Stimulated activated CD4-positive, alpha-beta T cell treated with anti-CD3 and anti-CD28 coated beads, Interleukin-4, amount 100 ng/mL, for 24 hours (primary cell): ENCODE measurements around the gene ZG16.
"Not testable (repeated sequence)": the region's sequence is repeated elsewhere in the genome, so short reads cannot be mapped to it uniquely, and the experiment has no call there.

Experiments used
- DNase-seq: peaks from one replicate; pipeline ENCODE4 v3.0.0-alpha.2; 2020

The ZG16 gene

GRCh38 chr16:29753516-29753915 lies 24.5 kb upstream of the ZG16 start:
- no peak for DNase-seq

DNA sequence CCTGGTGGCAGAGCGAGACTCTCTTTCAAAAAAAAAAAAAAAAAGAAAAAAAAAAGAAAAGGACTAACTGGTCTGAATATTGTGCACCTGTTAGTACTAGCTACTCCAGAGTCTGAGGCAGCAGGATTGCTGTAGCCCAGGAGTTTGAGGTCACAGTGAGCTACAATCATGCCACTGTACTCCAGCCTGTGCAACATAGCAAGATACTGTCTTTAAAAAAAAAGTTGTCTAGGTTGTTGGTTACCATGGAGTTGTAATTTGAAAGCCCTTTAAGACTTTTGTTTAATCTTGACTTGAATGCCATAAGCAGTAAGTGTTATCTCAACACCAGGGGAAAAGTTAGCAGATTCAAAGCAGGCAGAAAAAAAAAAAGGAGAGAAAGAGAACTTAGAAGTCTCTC lies 21.4 kb upstream of the ZG16 start:
- DNase-seq, result no peak

- DNase-seq, result not testable (repeated sequence)
Measured at GRCh38 chr16:29757086-29757485, 21.0 kb upstream of the ZG16 start.

DNA sequence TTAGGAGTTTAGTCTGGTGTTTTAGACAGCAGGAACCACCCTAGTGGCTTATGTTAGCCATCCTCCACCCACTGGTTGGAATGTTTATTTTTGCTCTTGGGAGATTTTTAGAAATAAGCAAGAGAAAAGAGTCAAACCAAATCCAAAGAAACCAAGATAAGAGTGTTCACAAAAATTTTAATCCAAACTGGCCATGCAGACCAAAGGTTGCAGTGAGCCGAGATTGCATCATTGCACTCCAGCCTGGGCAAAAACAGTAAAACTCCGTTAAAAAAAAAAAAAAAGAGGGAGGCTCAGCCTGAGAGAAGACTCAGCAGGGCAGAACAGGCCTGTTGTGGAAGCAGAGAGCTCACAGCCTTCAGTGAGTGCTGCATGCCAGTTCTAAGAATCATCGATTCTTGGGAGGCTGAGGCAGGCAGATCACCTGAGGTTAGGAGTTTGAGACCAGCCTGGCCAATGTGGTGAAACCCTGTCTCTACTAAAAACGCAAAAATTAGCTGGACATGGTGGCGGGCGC lies 20.0 kb upstream of the ZG16 start:
- no peak for DNase-seq

GRCh38 chr16:29760567-29761279 lies 17.3 kb upstream of the ZG16 start:
- no peak for DNase-seq

DNA sequence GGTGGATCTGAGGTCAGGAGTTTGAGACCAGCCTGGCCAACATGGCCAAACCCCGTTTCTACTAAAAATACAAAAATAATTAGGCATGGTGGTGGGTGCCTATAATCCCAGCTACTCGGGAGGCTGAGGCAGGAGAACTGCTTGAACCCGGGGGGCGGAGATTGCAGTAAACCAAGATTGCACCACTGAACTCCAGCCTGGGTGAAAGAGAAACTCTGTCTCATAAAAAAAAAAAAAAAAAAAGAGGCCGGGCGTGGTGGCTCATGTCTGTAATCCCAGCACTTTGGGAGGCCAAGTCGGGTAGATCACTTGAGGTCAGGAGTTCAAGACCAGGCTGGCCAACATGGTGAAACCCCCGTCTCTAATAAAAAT lies 16.8 kb upstream of the ZG16 start:
- not testable (repeated sequence) for DNase-seq

DNA sequence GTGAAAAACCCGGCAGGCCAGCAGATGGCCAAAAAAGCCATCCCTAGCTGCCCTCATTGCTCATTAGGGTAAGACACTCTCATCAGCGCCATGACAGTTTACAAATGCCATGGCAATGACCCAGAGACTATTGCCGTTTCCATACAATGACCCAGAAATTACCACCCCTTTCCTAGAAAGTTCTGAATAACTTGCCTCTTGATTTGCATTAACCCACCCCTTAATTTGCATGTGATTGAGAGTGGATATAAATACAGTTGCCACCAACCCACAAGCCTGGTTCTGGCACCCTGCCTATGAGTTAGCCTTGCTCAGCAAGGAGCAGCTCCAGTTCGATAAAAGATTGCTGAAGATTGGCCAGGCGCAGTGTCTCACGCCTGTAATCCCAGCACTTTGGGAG lies 16.2 kb upstream of the ZG16 start:
- DNase-seq, result no peak

- no peak for DNase-seq
Measured at GRCh38 chr16:29763326-29763725, 14.7 kb upstream of the ZG16 start.

- no peak for DNase-seq
Measured at GRCh38 chr16:29765167-29766032, 12.7 kb upstream of the ZG16 start.

- DNase-seq, result no peak
Measured at GRCh38 chr16:29766571-29766970, 11.5 kb upstream of the ZG16 start.

DNA sequence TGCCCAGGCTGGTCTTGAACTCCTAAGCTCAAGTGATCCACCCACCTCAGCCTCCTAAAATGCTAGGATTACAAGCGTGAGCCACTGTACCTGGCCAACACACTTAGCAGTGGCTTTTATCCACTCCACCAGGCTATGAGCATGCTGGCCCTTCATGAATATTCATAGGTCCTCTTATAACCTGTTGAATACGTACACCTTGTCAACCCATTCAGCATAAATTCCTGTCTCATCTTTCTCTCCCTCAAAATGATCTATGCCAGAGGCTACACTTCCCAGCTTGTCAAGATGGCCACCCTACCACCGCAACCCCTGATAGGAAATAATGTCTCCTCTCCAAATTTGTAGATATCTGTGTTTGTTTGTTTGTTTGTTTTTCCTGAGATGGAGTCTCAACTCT lies 11.0 kb upstream of the ZG16 start:
- DNase-seq, result no peak

GRCh38 chr16:29769507-29769906 lies 8.5 kb upstream of the ZG16 start:
- no peak for DNase-seq

DNA sequence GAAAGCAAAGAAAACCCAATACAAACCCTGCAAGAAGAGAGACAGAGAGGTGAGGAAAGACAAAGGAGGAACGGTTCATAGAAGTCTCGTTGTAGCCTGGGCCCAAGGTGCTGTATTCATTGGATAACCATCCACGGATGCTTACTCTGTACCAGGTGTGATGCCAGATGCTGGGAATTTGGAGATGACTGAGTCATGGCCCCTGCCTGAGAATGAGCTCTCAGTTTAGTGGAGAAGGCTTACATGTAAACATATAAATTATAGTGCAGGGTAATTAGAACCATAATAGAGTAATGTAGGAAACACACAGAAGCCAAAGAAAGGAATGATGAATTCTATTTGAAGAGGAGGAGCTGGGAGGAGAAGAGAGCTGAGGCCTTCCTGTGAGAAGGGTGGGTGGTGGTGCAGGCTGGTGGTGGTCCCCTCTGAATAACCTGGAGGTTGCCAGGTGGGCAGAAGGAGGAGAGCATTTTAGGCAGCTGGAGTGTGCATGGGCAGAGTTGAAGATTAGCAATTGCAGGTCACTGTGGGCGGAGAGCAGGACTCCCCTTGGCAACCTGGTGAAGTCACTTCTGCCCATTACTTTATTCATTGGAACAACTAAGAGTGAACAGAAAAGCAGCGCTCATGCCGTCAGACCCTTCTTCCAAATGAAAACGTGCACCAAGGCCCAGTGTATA lies 7.7 kb upstream of the ZG16 start:
- DNase-seq, result no peak

DNA sequence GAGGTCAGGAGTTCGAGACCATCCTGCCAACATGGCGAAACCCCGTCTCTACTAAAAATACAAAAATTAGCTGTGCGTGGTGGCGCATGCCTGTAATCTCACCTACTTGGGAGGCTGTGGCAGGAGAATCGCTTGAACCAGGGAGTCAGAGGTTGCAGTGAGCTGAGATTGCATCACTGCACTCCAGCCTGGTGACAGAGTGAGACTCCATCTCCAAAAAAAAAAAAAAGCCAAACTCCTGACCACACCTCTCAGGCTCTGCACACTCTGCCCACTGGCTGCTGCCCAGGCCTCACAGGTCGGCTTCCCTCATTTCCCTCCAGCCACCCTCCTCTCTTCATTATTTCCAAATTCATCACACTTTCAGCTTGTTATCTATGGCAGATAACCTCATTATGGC lies 5.7 kb upstream of the ZG16 start:
- not testable (repeated sequence) for DNase-seq

DNA sequence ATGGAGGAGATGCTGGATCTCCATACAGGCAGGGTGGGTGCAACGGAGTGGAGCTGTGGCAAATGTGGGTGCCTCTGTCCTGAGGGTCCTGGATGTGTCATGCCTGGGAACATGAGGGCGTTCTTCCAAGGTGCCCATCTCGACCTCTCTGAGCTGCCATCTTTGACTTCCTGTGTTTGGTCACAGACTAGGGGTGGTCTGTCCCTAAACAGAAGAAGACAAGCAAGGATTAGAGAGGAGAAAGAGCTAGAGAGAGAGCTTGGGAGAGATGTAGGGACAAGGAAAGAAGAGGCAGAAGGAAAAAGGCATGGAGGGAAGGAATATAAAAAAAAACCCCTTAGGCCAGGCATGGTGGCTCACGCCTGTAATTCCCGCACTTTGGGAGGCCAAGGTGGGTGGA lies 3.3 kb upstream of the ZG16 start:
- DNase-seq, result no peak

GRCh38 chr16:29775742-29776408 lies 2.2 kb upstream of the ZG16 start:
- DNase-seq, result no peak

- no peak for DNase-seq
Measured at GRCh38 chr16:29779474-29779873, 1.4 kb downstream of the ZG16 start.

GRCh38 chr16:29783094-29783953 lies 5.3 kb downstream of the ZG16 start:
- DNase-seq, result not testable (repeated sequence)

- peak; percentile 55 for DNase-seq
Measured at GRCh38 chr16:29784157-29784556, 6.1 kb downstream of the ZG16 start.

- peak; percentile 79 for DNase-seq
Measured at GRCh38 chr16:29784901-29785500, 6.9 kb downstream of the ZG16 start.

DNA sequence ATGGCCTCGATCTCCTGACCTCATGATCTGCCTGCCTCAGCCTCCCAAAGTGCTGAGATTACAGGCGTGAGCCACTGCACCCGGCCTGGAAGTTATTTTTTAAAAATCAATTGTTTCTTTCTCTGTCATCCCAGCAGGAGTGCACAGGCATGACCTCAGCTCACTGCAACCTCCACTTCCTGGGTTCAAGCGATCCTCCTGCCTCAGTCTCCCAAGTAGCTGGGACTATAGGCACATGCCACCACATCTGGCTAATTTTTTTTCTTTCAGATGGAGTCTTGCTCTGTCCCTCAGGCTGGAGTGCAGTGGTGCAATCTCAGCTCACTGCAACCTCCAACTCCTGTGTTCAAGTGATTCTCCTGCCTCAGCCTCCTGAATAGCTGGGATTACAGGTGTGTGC lies 9.1 kb downstream of the ZG16 start:
- DNase-seq, result not testable (repeated sequence)

- DNase-seq, result no peak
Measured at GRCh38 chr16:29789775-29790182, 11.7 kb downstream of the ZG16 start.
